ENCODE measurements around the gene WFIKKN1.
A peak's percentile ranks its signal among the peaks of the same experiment; 100 is the strongest.

The WFIKKN1 gene

GRCh38 chr16:638034-638543 is 7.3 kb downstream of the WFIKKN1 start:
- DNase-seq, result no peak

GRCh38 chr16:638836-639235 is 8.1 kb downstream of the WFIKKN1 start:
- no peak for DNase-seq

- DNase-seq, result no peak
Measured at GRCh38 chr16:640614-641013, 9.8 kb downstream of the WFIKKN1 start.

GRCh38 chr16:641326-642188 is 10.8 kb downstream of the WFIKKN1 start, which contains the start of gene MCRIP2:
Gene MCRIP2 (plus strand): TSS chr16:641828. CDS start chr16:641992, 164 bp downstream.
- DNase-seq, result peak; percentile 82

GRCh38 chr16:642189-643049 is 11.6 kb downstream of the WFIKKN1 start:
- DNase-seq, result peak; percentile 57

- DNase-seq, result no peak
Measured at GRCh38 chr16:643050-643368, 12.2 kb downstream of the WFIKKN1 start.

GRCh38 chr16:644556-644955 is 13.8 kb downstream of the WFIKKN1 start:
- no peak for DNase-seq

GRCh38 chr16:645852-646678 is 15.3 kb downstream of the WFIKKN1 start:
- no peak for DNase-seq

GRCh38 chr16:646679-647172 is 15.9 kb downstream of the WFIKKN1 start:
- DNase-seq, result no peak

GRCh38 chr16:647173-647902 is 16.6 kb downstream of the WFIKKN1 start:
- DNase-seq, result no peak

- no peak for DNase-seq
Measured at GRCh38 chr16:648071-648780, 17.4 kb downstream of the WFIKKN1 start.

GRCh38 chr16:648781-649589 is 18.2 kb downstream of the WFIKKN1 start, which contains the start of gene WDR90:
Gene WDR90 (plus strand): TSS chr16:649365. CDS start chr16:649417, 52 bp downstream.
- peak; percentile 93 for DNase-seq

- DNase-seq, result no peak
Measured at GRCh38 chr16:649631-650030, 18.8 kb downstream of the WFIKKN1 start.

- no peak for DNase-seq
Measured at GRCh38 chr16:651844-652243, 21.1 kb downstream of the WFIKKN1 start.

GRCh38 chr16:652454-653305 is 21.9 kb downstream of the WFIKKN1 start:
- no peak for DNase-seq

- DNase-seq, result no peak
Measured at GRCh38 chr16:654034-654433, 23.2 kb downstream of the WFIKKN1 start.

GRCh38 chr16:657487-657886 is 26.7 kb downstream of the WFIKKN1 start:
- DNase-seq, result no peak

- DNase-seq, result no peak
Measured at GRCh38 chr16:658679-659571, 28.1 kb downstream of the WFIKKN1 start.

Measured in activated CD4-positive, CD25-positive, alpha-beta regulatory T cell treated with anti-CD3 and anti-CD28 coated beads, Interleukin-2, amount 50 U/mL, for 72 hours (primary cell).